Chondrocyte (in vitro differentiated cells): ENCODE measurements around the gene OR9G4. TPM values are rescaled to one million over a fixed set of nuclear protein-coding genes. Genes with fewer than 3 reads are reported as not detected.

Experiments used
- DNase-seq: peaks from one replicate; pipeline ENCODE4 v3.0.0; 2021; ENCODE audit warnings: mixed read lengths, low spot score
- H3K27ac Mint-ChIP-seq: one replicate; pipeline ENCODE4 v1.8.0; 2021; ENCODE audit warnings: mild to moderate bottlenecking, moderate library complexity, mixed read lengths; ENCODE audit not compliant: unreplicated experiment
- H3K27me3 Mint-ChIP-seq: 2 replicates; pipeline ENCODE4 v1.8.0; 2021; ENCODE audit warnings: low read depth, mixed read lengths
- H3K36me3 Mint-ChIP-seq: 2 replicates; pipeline ENCODE4 v1.8.0; 2021; ENCODE audit warnings: low read depth, mixed read lengths
- H3K4me1 Mint-ChIP-seq: 2 replicates; pipeline ENCODE4 v1.8.0; 2021; ENCODE audit warnings: low read depth, mild to moderate bottlenecking, mixed read lengths
- H3K4me3 Mint-ChIP-seq: one replicate; pipeline ENCODE4 v1.8.0; 2021; ENCODE audit warnings: mild to moderate bottlenecking, moderate library complexity, mixed read lengths; ENCODE audit not compliant: unreplicated experiment
- H3K9me3 Mint-ChIP-seq: 2 replicates; pipeline ENCODE4 v1.8.0; 2021; ENCODE audit warnings: low read depth, mixed read lengths
- long read RNA-seq: library from polyadenylated mRNA; stranded (forward); transcript quantifications from one replicate; pipeline ENCODE4 v2.0.0, GENCODE V29; 2021
- total RNA-seq: library from RNA; stranded (reverse); gene quantifications from 3 replicates; pipeline ENCODE4 v1.2.1, GENCODE V29; 2021
- TF ChIP-seq, protein P1 (sequence below): fragments of 200-600 bp; sonication (generic); IDR thresholded peaks from 2 replicates; pipeline ENCODE4 v1.5.0; 2021; ENCODE audit warnings: antibody characterized with exemption, mild to moderate bottlenecking, moderate library complexity

OR9G4 gene
- not detected in 3 replicates for total RNA-seq
- long read RNA-seq = 0 reads

GRCh38 chr11:56748597-56748996 is at the start of gene OR9G4:
Gene OR9G4 (minus strand): TSS chr11:56748697. CDS start chr11:56743766, 4,931 bp downstream.
- Mint-ChIP-seq H3K36me3 (no peaks in the 10 kb centered on the region), H3K27me3 (no peaks in the 10 kb centered on the region), H3K9me3 (peaks cover 11% of the 10 kb centered on the region), H3K4me1 (no peaks in the 10 kb centered on the region), H3K4me3 (no peak within 1 kb of the TSS), H3K27ac (no peak within 1 kb of the TSS)
- DNase-seq = no peak
- TF ChIP-seq, protein P1, sequence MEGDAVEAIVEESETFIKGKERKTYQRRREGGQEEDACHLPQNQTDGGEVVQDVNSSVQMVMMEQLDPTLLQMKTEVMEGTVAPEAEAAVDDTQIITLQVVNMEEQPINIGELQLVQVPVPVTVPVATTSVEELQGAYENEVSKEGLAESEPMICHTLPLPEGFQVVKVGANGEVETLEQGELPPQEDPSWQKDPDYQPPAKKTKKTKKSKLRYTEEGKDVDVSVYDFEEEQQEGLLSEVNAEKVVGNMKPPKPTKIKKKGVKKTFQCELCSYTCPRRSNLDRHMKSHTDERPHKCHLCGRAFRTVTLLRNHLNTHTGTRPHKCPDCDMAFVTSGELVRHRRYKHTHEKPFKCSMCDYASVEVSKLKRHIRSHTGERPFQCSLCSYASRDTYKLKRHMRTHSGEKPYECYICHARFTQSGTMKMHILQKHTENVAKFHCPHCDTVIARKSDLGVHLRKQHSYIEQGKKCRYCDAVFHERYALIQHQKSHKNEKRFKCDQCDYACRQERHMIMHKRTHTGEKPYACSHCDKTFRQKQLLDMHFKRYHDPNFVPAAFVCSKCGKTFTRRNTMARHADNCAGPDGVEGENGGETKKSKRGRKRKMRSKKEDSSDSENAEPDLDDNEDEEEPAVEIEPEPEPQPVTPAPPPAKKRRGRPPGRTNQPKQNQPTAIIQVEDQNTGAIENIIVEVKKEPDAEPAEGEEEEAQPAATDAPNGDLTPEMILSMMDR = no peak

GRCh38 chr11:56783448-56784041 is 35.0 kb upstream of the OR9G4 start:
- Mint-ChIP-seq H3K9me3 (no peaks in the 10 kb centered on the region), H3K4me1 (no peaks in the 10 kb centered on the region), H3K36me3 (no peaks in the 10 kb centered on the region), H3K4me3 (no peak overlapping the region), H3K27me3 (peaks cover 4% of the 10 kb centered on the region), H3K27ac (no peak overlapping the region)
- TF ChIP-seq, protein P1 = peak; percentile 91
- DNase-seq = no peak

DNA sequence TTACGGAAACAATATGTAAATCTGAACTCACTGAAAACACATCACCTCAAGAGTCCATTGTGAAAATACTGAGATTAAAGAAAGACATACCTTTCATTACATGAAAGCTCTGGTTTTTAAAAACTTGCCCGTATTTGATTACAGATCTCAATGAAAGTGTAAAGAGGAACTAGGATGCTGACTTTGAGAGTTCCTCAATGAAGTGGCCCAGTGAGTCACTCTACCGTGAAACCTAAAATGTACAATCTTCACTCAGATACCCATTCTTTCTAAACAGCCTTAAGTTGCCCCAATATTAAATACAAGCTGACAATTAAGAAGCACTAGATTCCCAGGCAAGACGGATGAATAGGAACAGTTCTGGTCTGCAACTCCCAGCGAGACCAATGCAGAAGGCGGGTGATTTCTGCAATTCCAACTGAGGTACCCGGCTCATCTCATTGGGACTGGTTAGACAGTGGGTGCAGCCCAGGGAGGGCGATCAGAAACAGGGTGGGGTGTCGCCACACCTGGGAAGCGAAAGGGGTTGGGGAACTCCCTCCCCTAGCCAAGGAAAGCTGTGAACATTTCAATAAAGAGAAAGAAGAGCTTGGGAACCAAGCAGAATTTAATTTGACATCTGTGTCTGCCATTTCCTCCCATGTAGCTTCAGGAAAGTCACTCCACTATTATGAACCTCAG is 33.8 kb upstream of the OR9G4 start:
- Mint-ChIP-seq H3K4me1 (no peaks in the 10 kb centered on the region), H3K27me3 (peaks cover 4% of the 10 kb centered on the region), H3K36me3 (no peaks in the 10 kb centered on the region), H3K9me3 (no peaks in the 10 kb centered on the region), H3K27ac (no peak overlapping the region), H3K4me3 (no peak overlapping the region)
- TF ChIP-seq, protein P1 = no peak
- no peak for DNase-seq

DNA sequence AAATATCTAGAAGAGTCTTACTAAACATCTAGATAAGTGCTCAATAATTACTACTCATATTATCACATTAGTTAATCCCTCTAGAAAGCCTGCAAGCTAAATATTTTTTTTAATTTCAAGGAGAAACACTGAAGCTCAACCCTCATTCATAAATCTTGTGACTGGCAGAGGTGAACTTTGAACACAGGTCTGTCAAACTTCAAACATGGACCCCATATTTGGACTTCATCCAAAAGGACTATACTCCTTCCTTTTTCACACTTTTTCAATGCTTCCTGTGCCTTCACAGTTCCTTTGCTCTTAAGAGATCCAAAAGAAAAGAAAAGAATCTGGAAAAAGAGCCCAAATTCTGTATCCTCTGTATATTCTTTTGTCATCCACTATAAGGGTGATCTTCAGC is 28.3 kb upstream of the OR9G4 start:
- H3K4me3 Mint-ChIP-seq = no peak overlapping the region

GRCh38 chr11:56764976-56765375 is 16.5 kb upstream of the OR9G4 start:
- no peak overlapping the region for H3K27ac Mint-ChIP-seq
- H3K27me3 Mint-ChIP-seq = no peaks in the 10 kb centered on the region
- H3K9me3 Mint-ChIP-seq = no peaks in the 10 kb centered on the region
- no peak overlapping the region for H3K4me3 Mint-ChIP-seq
- no peaks in the 10 kb centered on the region for H3K36me3 Mint-ChIP-seq
- DNase-seq = no peak
- no peaks in the 10 kb centered on the region for H3K4me1 Mint-ChIP-seq
- TF ChIP-seq, protein P1 = no peak

More for the DNA sequence above, 28.3 kb upstream of the OR9G4 start:
- no peaks in the 10 kb centered on the region for H3K9me3 Mint-ChIP-seq
- H3K4me1 Mint-ChIP-seq = no peaks in the 10 kb centered on the region
- no peak overlapping the region for H3K27ac Mint-ChIP-seq
- DNase-seq = no peak
- TF ChIP-seq, protein P1 = no peak
- no peaks in the 10 kb centered on the region for H3K27me3 Mint-ChIP-seq
- H3K36me3 Mint-ChIP-seq = no peaks in the 10 kb centered on the region
